Mesodermal cell (in vitro differentiated cells): ENCODE data around the gene EMILIN2.

ENCODE experiments used
- H3K27ac ChIP-seq: 2 replicates; pipeline ENCODE4 v1.7.0; 2013; ENCODE audit warnings: mild to moderate bottlenecking, low read depth, low read length, moderate library complexity; ENCODE audit not compliant: severe bottlenecking
- H3K36me3 ChIP-seq: 2 replicates; pipeline ENCODE4 v1.7.1; 2013; ENCODE audit warnings: mild to moderate bottlenecking, low read length, moderate library complexity; ENCODE audit not compliant: control insufficient read depth, insufficient read depth
- H3K4me1 ChIP-seq: one replicate; pipeline ENCODE4 v1.7.1; 2013; ENCODE audit warnings: mild to moderate bottlenecking, low read length; ENCODE audit not compliant: insufficient read depth, control insufficient read depth, poor library complexity, severe bottlenecking
- H3K4me3 ChIP-seq: 2 replicates; pipeline ENCODE4 v1.7.0; 2013; ENCODE audit warnings: low read length, control low read depth, mild to moderate bottlenecking; ENCODE audit not compliant: insufficient read depth, poor library complexity, severe bottlenecking; ENCODE audit errors: extremely low read depth
- H3K9me3 ChIP-seq: 2 replicates; pipeline ENCODE4 v1.7.1; 2013; ENCODE audit warnings: mild to moderate bottlenecking, low read length, moderate library complexity; ENCODE audit not compliant: control insufficient read depth
- WGBS, 2 experiments: methylation state at CpG; one replicate each; pipeline ENCODE4 v1.1.5; 2013; ENCODE audit warnings: missing lambda C conversion rate in 2 of 2; ENCODE audit not compliant: insufficient coverage in 2 of 2; 5-methylcytosine and 5-hydroxymethylcytosine counted together

EMILIN2 gene

GRCh38 chr18:2958819-2959298, 112.1 kb downstream of the EMILIN2 start:
- Histone ChIP-seq H3K4me1 (peaks cover 4% of the 10 kb centered on the region), H3K4me3 (no peak overlapping the region), H3K9me3 (no peaks in the 10 kb centered on the region), H3K36me3 (peaks cover 67% of the 10 kb centered on the region), H3K27ac (no peak overlapping the region)

DNA sequence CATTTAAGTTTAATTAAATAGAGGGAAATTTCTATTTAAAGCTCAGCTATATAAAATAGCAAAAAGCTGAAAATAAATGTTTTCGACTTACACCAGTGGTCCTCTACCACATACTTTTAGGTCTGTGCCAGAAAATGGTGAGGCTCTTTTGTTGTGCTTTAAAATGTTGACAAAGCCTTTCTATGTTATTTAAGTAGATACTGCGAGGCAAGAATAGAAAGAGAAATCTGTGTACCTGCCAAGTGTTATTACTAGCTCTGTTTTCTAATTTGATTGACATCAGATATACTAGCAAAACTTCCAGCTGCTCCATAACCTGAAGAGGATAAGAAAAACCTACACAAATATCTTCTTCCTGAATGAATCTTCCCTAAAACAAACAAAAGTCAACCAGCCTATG, 112.5 kb downstream of the EMILIN2 start:
- Histone ChIP-seq H3K4me1 (peaks cover 4% of the 10 kb centered on the region), H3K27ac (no peak overlapping the region), H3K4me3 (no peak overlapping the region), H3K9me3 (no peaks in the 10 kb centered on the region), H3K36me3 (peaks cover 62% of the 10 kb centered on the region)
- no CpG with 5 or more reads among the region's 2 CpGs for WGBS, 2 experiments

- Histone ChIP-seq H3K27ac (peak overlapping the region; percentile 53), H3K36me3 (peaks cover 44% of the 10 kb centered on the region), H3K4me1 (peaks cover 4% of the 10 kb centered on the region), H3K4me3 (no peak overlapping the region), H3K9me3 (no peaks in the 10 kb centered on the region)
- WGBS, 2 experiments, result 90 to 95% methylated on average over 4 to 5 of the region's 7 CpGs
These were observed 114.3 kb downstream of the EMILIN2 start for GRCh38 chr18:2960983-2961696.

GRCh38 chr18:2961821-2962220, 115.0 kb downstream of the EMILIN2 start:
- H3K4me1 ChIP-seq, result peaks cover 4% of the 10 kb centered on the region
- H3K36me3 ChIP-seq, result peaks cover 40% of the 10 kb centered on the region
- H3K27ac ChIP-seq, result peak overlapping the region; percentile 53
- no peaks in the 10 kb centered on the region for H3K9me3 ChIP-seq
- WGBS, 2 experiments, result 83 to 88% methylated on average over 1 to 2 of the region's 4 CpGs
- no peak overlapping the region for H3K4me3 ChIP-seq

GRCh38 chr18:2963048-2963447, 116.2 kb downstream of the EMILIN2 start:
- H3K36me3 ChIP-seq, result peaks cover 30% of the 10 kb centered on the region

DNA sequence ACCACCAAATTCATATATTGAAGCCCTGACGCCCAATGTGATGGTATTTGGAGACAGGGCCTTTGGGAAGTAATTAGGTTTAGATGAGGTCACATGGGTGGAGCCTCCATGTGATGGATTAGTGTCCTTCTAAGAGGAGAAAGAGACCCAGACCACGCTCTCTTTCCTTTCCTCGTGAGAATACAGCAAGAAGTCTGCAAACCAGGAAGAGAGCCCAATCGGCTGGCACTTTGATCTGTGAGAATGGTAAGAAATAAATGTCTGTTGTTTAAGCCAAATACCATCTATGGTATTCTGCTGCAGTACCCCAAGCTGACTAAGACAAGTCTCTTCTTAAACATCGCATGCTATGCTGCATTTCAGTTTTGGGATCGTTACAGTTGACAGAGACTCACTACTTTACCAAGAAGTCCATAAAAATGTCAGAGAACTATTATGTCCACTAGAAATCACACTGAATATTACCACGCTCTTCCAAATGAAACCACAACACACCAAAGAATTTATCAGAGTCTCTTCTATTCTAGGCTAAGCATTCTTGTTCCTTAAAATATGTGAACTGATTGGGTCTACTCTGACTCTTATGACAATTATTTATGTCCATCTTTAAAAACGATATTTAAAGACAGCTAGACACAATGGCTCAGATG, 117.7 kb downstream of the EMILIN2 start:
- H3K4me1 ChIP-seq, result peaks cover 4% of the 10 kb centered on the region
- H3K4me3 ChIP-seq, result no peak overlapping the region
- peaks cover 20% of the 10 kb centered on the region for H3K36me3 ChIP-seq
- no peaks in the 10 kb centered on the region for H3K9me3 ChIP-seq
- H3K27ac ChIP-seq, result no peak overlapping the region
- WGBS, 2 experiments, result 95% methylated on average over 3 of the region's 8 CpGs

More at GRCh38 chr18:2963048-2963447, 116.2 kb downstream of the EMILIN2 start:
- 92% methylated on average over 2 of the region's 3 CpGs; no CpG with 5 or more reads in 1 of the 2 experiments for WGBS, 2 experiments
- Histone ChIP-seq H3K27ac (no peak overlapping the region), H3K4me1 (peaks cover 4% of the 10 kb centered on the region), H3K9me3 (no peaks in the 10 kb centered on the region), H3K4me3 (no peak overlapping the region)
